Neuronal stem cell (in vitro differentiated cells): ENCODE results near the gene IRF2.

Source experiments
- DNase-seq: peaks from one replicate; pipeline ENCODE4 v3.0.0-alpha.2; 2013; ENCODE audit warnings: low spot score
- H2AFZ ChIP-seq: one replicate; pipeline ENCODE4 v1.6.1; 2013; ENCODE audit warnings: mild to moderate bottlenecking, low read length, inconsistent platforms
- H2AK5ac ChIP-seq: 2 replicates; pipeline ENCODE4 v1.6.1; 2013; ENCODE audit warnings: low read depth, mild to moderate bottlenecking, inconsistent platforms, low read length, moderate library complexity, mixed read lengths
- H2BK120ac ChIP-seq: 2 replicates; pipeline ENCODE4 v1.6.1; 2013; ENCODE audit warnings: low read depth, mild to moderate bottlenecking, inconsistent platforms, low read length, moderate library complexity, mixed read lengths
- H2BK12ac ChIP-seq: one replicate; pipeline ENCODE4 v1.6.1; 2013; ENCODE audit warnings: low read length, inconsistent platforms
- H2BK15ac ChIP-seq: 2 replicates; pipeline ENCODE4 v1.6.1; 2013; ENCODE audit warnings: mild to moderate bottlenecking, low read length, inconsistent platforms, mixed read lengths
- H2BK5ac ChIP-seq: one replicate; pipeline ENCODE4 v1.6.1; 2013; ENCODE audit warnings: inconsistent platforms, mild to moderate bottlenecking, low read length, moderate library complexity
- H3K14ac ChIP-seq: one replicate; pipeline ENCODE4 v1.6.1; 2013; ENCODE audit warnings: low read length, inconsistent platforms
- H3K18ac ChIP-seq: 2 replicates; pipeline ENCODE4 v1.6.1; 2013; ENCODE audit warnings: low read length, inconsistent platforms
- H3K23ac ChIP-seq: 2 replicates; pipeline ENCODE4 v1.6.1; 2013; ENCODE audit warnings: low read depth, mild to moderate bottlenecking, mixed read lengths, low read length, inconsistent platforms; ENCODE audit not compliant: poor library complexity
- H3K27ac ChIP-seq: replicated peaks from 3 replicates; pipeline ENCODE4 v1.5.1; 2013; ENCODE audit warnings: low read length, inconsistent platforms
- H3K27me3 ChIP-seq, 3 experiments: 2 replicates each; pipeline ENCODE4 v1.6.1; 2013; ENCODE audit warnings: low read length in 3 of 3, mild to moderate bottlenecking in 2 of 3, inconsistent platforms in 1 of 3, low read depth in 1 of 3, mixed read lengths in 1 of 3, moderate library complexity in 1 of 3; ENCODE audit not compliant: control insufficient read depth in 3 of 3, insufficient read depth in 3 of 3
- H3K36me3 ChIP-seq, 2 donors: replicated peaks in 1 of 2; 2 replicates each; pipeline ENCODE4 v1.6.1; 2013; ENCODE audit warnings: low read length in 2 of 2; ENCODE audit not compliant: control insufficient read depth in 2 of 2, insufficient read depth in 2 of 2
- H3K4ac ChIP-seq: 2 replicates; pipeline ENCODE4 v1.6.1; 2013; ENCODE audit warnings: inconsistent platforms, mild to moderate bottlenecking, low read length, moderate library complexity
- H3K4me1 ChIP-seq, 2 donors: 1 replicate in 1 of 2; 2 replicates in 1 of 2; pipeline ENCODE4 v1.6.1; 2013; ENCODE audit warnings: low read length in 2 of 2, low read depth in 1 of 2; ENCODE audit not compliant: control insufficient read depth in 2 of 2, insufficient read depth in 1 of 2
- H3K4me2 ChIP-seq: one replicate; pipeline ENCODE4 v1.6.1; 2013; ENCODE audit warnings: mild to moderate bottlenecking, low read length, inconsistent platforms; ENCODE audit not compliant: insufficient read depth, poor library complexity, severe bottlenecking
- H3K4me3 ChIP-seq, 2 donors: 2 replicates each; pipeline ENCODE4 v1.5.1; 2013; ENCODE audit warnings: low read length in 2 of 2, mild to moderate bottlenecking in 2 of 2, inconsistent platforms in 1 of 2, moderate library complexity in 1 of 2
- H3K79me1 ChIP-seq: one replicate; pipeline ENCODE4 v1.6.1; 2013; ENCODE audit warnings: low read depth, mild to moderate bottlenecking, inconsistent platforms, low read length, moderate library complexity
- H3K9ac ChIP-seq: one replicate; pipeline ENCODE4 v1.6.1; 2013; ENCODE audit warnings: mild to moderate bottlenecking, low read depth, low read length, inconsistent platforms; ENCODE audit not compliant: poor library complexity
- H3K9me3 ChIP-seq, 2 donors: replicated peaks in 1 of 2; 2 replicates each; pipeline versions ENCODE3 to v1.6.1; 2013; ENCODE audit warnings: low read length in 2 of 2, mild to moderate bottlenecking in 2 of 2, inconsistent platforms in 1 of 2, low read depth in 1 of 2, mixed read lengths in 1 of 2, moderate library complexity in 1 of 2; ENCODE audit not compliant: control insufficient read depth in 2 of 2, insufficient read depth in 1 of 2
- H4K8ac ChIP-seq: one replicate; pipeline ENCODE4 v1.6.1; 2013; ENCODE audit warnings: low read depth, mild to moderate bottlenecking, inconsistent platforms, low read length, moderate library complexity
- H4K91ac ChIP-seq: one replicate; pipeline ENCODE4 v1.6.1; 2013; ENCODE audit warnings: low read length, low read depth, mild to moderate bottlenecking, inconsistent platforms; ENCODE audit not compliant: poor library complexity
- WGBS, 2 donors: extraction: QIAGEN DNeasy Blood & Tissue Kit; methylation state at CpG; one replicate each; pipeline ENCODE4 v1.1.7; 2013; ENCODE audit warnings: missing lambda C conversion rate in 2 of 2, mixed read lengths in 1 of 2; ENCODE audit not compliant: insufficient read length in 2 of 2, insufficient replicate concordance in 1 of 2; ENCODE audit errors: extremely low coverage in 2 of 2; 5-methylcytosine and 5-hydroxymethylcytosine counted together

Gene IRF2

DNA sequence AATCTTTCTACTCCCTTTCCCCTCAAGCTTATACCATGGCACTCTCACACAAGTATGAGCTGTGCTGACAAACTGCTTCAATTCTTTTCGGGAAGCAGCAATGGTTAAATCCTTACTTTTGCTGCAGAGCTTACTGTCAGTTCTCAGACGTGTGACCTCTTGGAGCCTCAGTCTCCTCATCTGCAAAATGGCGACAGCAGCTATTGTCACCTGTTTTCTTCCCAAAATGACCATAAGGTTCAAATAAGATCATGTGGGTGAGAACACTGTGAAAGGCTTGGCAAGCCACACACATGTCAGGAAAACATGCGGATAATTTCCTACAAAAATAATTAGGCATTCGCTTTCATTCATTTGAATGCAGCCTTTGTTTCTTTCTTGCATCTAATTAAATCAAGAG, 36.8 kb upstream of the IRF2 start:
- H3K4me2 ChIP-seq, result no peak overlapping the region
- no peak overlapping the region for H2BK120ac ChIP-seq
- H3K27me3 ChIP-seq, result no peaks in the 10 kb centered on the region
- H3K18ac ChIP-seq, result no peak overlapping the region
- no peak overlapping the region for H2AFZ ChIP-seq
- no peak overlapping the region for H2BK5ac ChIP-seq
- no peak overlapping the region for H3K14ac ChIP-seq
- H3K4ac ChIP-seq, result no peak overlapping the region
- no peak overlapping the region for H2BK15ac ChIP-seq
- no peak for DNase-seq
- H3K23ac ChIP-seq, result no peak overlapping the region
- no peak overlapping the region for H2AK5ac ChIP-seq
- H3K4me1 ChIP-seq, result peaks cover 15 to 17% of the 10 kb centered on the region in 2 donors
- whole genome bisulfite sequencing, 2 donors, result no CpG with 5 or more reads among the region's 5 CpGs
- H4K91ac ChIP-seq, result no peak overlapping the region
- H3K9ac ChIP-seq, result no peak overlapping the region
- no peak overlapping the region for H4K8ac ChIP-seq
- H2BK12ac ChIP-seq, result no peak overlapping the region
- H3K9me3 ChIP-seq, result peaks cover 3 to 24% of the 10 kb centered on the region in 2 donors
- H3K36me3 ChIP-seq, result no peaks in the 10 kb centered on the region
- no peaks in the 10 kb centered on the region for H3K79me1 ChIP-seq
- no peak overlapping the region for H3K27ac ChIP-seq
- H3K4me3 ChIP-seq, result no peak overlapping the region

DNA sequence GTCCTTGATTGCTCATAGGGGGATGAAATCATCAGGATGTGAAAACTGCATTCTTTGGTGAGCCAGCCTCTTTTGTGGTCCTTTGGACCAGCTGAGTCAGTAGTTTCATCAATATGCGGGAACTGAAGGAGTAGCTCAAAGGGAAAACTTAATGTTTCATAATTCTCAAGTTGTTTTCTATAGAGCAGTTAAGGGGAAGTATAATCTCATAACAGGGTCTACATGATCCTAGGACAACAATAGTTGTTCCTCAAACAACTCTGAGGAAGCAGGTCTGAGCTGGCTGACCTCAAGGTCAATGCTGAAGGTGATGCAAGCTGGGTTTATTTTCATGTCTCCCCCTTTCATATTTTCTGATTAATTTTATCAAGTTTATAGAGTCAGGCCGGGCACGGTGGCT, 36.1 kb upstream of the IRF2 start:
- no peak overlapping the region for H3K4ac ChIP-seq
- no peak overlapping the region for H3K18ac ChIP-seq
- H4K91ac ChIP-seq, result no peak overlapping the region
- H3K9ac ChIP-seq, result no peak overlapping the region
- H3K9me3 ChIP-seq, result peaks cover 3 to 24% of the 10 kb centered on the region in 2 donors
- no peaks in the 10 kb centered on the region for H3K79me1 ChIP-seq
- H2BK15ac ChIP-seq, result no peak overlapping the region
- no peak overlapping the region for H2AFZ ChIP-seq
- H3K4me3 ChIP-seq, result no peak overlapping the region
- no peak overlapping the region for H3K4me2 ChIP-seq
- H3K14ac ChIP-seq, result no peak overlapping the region
- H3K27me3 ChIP-seq, result no peaks in the 10 kb centered on the region
- no peaks in the 10 kb centered on the region for H3K36me3 ChIP-seq
- DNase-seq, result no peak
- no peak overlapping the region for H4K8ac ChIP-seq
- no peak overlapping the region for H2BK12ac ChIP-seq
- peaks cover 15 to 17% of the 10 kb centered on the region in 2 donors for H3K4me1 ChIP-seq
- H2BK5ac ChIP-seq, result no peak overlapping the region
- no peak overlapping the region for H2BK120ac ChIP-seq
- H2AK5ac ChIP-seq, result no peak overlapping the region
- WGBS, 2 donors, result no CpG with 5 or more reads among the region's 3 CpGs
- H3K23ac ChIP-seq, result no peak overlapping the region
- no peak overlapping the region for H3K27ac ChIP-seq

DNA sequence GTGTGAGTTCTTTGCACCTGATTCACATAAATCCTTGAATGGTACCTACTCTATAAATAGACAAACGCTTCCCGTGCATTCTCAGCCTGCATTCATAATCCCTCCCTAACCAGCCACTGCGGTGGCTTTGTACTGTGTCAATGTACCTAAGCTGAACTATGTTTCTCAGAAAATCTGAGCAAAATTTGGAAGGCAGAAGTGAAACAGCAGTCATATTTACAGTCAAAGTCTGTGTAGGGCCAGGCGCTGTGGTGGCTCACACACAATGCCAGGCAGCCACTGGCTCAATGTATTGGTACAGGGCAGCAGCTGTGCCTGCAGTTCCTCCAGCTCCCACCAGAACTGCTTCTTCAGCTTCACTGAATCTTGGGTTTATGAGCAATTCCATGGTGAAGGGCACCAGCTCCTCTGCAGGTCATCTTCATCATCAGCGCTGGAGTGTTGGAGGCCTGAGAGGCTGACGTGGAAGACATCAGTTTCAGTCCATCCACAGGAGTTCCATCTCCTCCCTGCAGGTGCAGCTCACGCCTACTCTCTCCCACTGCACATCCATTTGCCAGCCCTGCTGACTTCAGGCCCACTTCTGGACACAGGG, 32.3 kb upstream of the IRF2 start:
- Histone ChIP-seq H2BK12ac (no peak overlapping the region), H3K4ac (no peak overlapping the region), H3K4me3 (peak overlapping the region in 1 of 2 donors; percentile 66), H3K4me2 (no peak overlapping the region), H2BK120ac (no peak overlapping the region), H3K9me3 (peaks cover 3 to 18% of the 10 kb centered on the region in 2 donors), H3K23ac (no peak overlapping the region), H3K79me1 (no peaks in the 10 kb centered on the region), H2AK5ac (no peak overlapping the region), H4K91ac (no peak overlapping the region), H2AFZ (no peak overlapping the region), H3K27me3 (no peaks in the 10 kb centered on the region), H2BK15ac (no peak overlapping the region), H3K9ac (no peak overlapping the region), H4K8ac (no peak overlapping the region), H3K36me3 (no peaks in the 10 kb centered on the region), H3K18ac (peak overlapping the region; percentile 2), H2BK5ac (no peak overlapping the region), H3K27ac (no peak overlapping the region), H3K14ac (no peak overlapping the region), H3K4me1 (peaks cover 0 to 10% of the 10 kb centered on the region in 2 donors)
- no CpG with 5 or more reads among the region's 7 CpGs for WGBS, 2 donors
- DNase-seq, result no peak

DNA sequence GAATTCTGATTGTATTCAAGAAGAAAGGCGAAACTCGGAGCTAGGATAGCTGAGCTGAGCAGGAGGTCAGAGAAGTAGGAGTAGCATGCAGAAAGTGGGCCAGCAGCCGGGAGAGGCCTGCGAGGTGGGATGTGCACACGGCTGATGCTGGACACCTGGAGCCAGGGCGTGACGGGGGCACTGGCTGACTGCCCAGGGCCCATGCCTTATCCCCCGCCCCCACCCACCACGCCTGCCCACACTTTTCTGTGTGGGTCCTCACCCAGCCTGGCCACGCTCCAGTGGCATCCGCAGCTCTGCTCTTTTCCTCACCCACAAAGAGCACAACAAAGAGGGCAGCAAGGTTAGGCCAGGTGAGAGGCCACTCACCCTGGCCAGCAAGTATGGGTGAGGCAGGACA, 30.0 kb upstream of the IRF2 start:
- Histone ChIP-seq H4K91ac (peak overlapping the region; percentile 80), H3K4me2 (no peak overlapping the region), H2BK120ac (peak overlapping the region; percentile 88), H3K23ac (peak overlapping the region; percentile 49), H3K36me3 (no peaks in the 10 kb centered on the region), H2BK12ac (no peak overlapping the region), H3K27ac (no peak overlapping the region), H3K18ac (peak overlapping the region; percentile 81), H4K8ac (no peak overlapping the region), H3K79me1 (no peaks in the 10 kb centered on the region), H2AK5ac (peak overlapping the region; percentile 71), H3K27me3 (no peaks in the 10 kb centered on the region), H3K4me3 (no peak overlapping the region), H3K9ac (no peak overlapping the region), H2AFZ (no peak overlapping the region), H3K9me3 (peaks cover 0 to 7% of the 10 kb centered on the region in 2 donors), H2BK15ac (no peak overlapping the region), H2BK5ac (no peak overlapping the region), H3K4ac (peak overlapping the region; percentile 71), H3K14ac (no peak overlapping the region), H3K4me1 (peaks cover 0 to 10% of the 10 kb centered on the region in 2 donors)
- no CpG with 5 or more reads among the region's 11 CpGs for WGBS, 2 donors
- no peak for DNase-seq
